Upper lobe of right lung (tissue), 1 donor: Measurements from ENCODE around the gene ACP5. TPM values are rescaled to one million over a fixed set of nuclear protein-coding genes. Genes with fewer than 3 reads are reported as not detected.

Experiments
- ATAC-seq: fragments of 200-7000 bp; cut with Tn5 transposase; one replicate; pipeline ENCODE4 v1.9.1; 2020; ENCODE audit warnings: mild to moderate bottlenecking, moderate library complexity
- DNase-seq: peaks from one replicate; pipeline ENCODE4 v3.0.0-alpha.2; 2020
- H3K27ac ChIP-seq: fragments of 200-600 bp; one replicate; pipeline ENCODE4 v1.8.0; 2022
- H3K27me3 ChIP-seq: fragments of 200-600 bp; one replicate; pipeline ENCODE4 v1.8.0; 2022; ENCODE audit warnings: mild to moderate bottlenecking
- H3K36me3 ChIP-seq: fragments of 200-600 bp; one replicate; pipeline ENCODE4 v1.8.0; 2022
- H3K4me1 ChIP-seq: fragments of 200-600 bp; one replicate; pipeline ENCODE4 v1.8.0; 2022
- H3K4me3 ChIP-seq: fragments of 200-600 bp; one replicate; pipeline ENCODE4 v1.8.0; 2022; ENCODE audit warnings: mild to moderate bottlenecking
- H3K9me3 ChIP-seq: fragments of 200-600 bp; one replicate; pipeline ENCODE4 v1.8.0; 2022
- CTCF ChIP-seq: fragments of 200-600 bp; IDR thresholded peaks from one replicate; pipeline ENCODE4 v1.8.0; 2022; ENCODE audit warnings: antibody characterized with exemption
- intact Hi-C: fragments of 100-400 bp; cut with DNase I; formaldehyde crosslinking; loops from one replicate; pipeline ENCODE4 v1.11.0; 2022
- total RNA-seq: library from RNA; stranded (reverse); fragmentation: NEBNext Ultra II Directional; extraction: Animal tissue kit (Norgen Biotek cat#: 25700); gene quantifications from one replicate; pipeline ENCODE4 v1.2.1, GENCODE V29; 2021
- donor health status: DM: no; HTN: yes; CAD: no; lungs with severe emphysema.

Gene ACP5
- total RNA-seq, 1 donor from 2014 or later, result 429 TPM

- Histone ChIP-seq H3K36me3 (no peaks in the 10 kb centered on the region), H3K9me3 (no peaks in the 10 kb centered on the region), H3K4me1 (peaks cover 5% of the 10 kb centered on the region), H3K4me3 (no peak overlapping the region), H3K27me3 (no peaks in the 10 kb centered on the region), H3K27ac (no peak overlapping the region)
- peak; percentile 97 for ATAC-seq
- DNase-seq, result peak; percentile 85
- intact Hi-C loops, result no loop called here
- peak; percentile 90 for TF ChIP-seq CTCF
Measured at GRCh38 chr19:11587302-11587974, 10.0 kb upstream of the ACP5 start.

GRCh38 chr19:11586331-11586730 is 8.9 kb upstream of the ACP5 start:
- no peak overlapping the region for H3K4me3 ChIP-seq
- intact Hi-C loops, result no loop called here

DNA sequence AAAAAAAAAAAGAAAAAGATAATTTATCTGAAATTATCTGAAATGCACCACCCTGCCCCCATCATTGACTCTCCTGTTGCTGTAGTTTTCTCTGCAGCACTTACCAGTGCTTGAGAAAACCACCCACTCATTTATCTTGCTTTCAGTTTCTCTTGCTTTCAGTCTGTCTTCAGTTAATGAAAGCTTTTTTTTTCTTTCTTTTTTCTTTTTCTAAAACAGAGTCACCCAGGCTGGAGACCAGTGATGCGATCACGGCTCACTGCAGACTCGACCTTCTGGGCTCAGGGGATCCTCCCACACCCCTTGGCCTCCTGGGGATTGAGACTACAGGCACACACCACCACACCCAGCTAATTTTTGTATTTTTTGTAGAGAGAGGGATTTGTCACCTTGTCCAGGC is 4.3 kb upstream of the ACP5 start:
- Histone ChIP-seq H3K27me3 (no peaks in the 10 kb centered on the region), H3K4me3 (peak overlapping the region; percentile 16), H3K4me1 (peaks cover 36% of the 10 kb centered on the region), H3K27ac (peak overlapping the region; percentile 85), H3K9me3 (no peaks in the 10 kb centered on the region), H3K36me3 (no peaks in the 10 kb centered on the region)
- DNase-seq, result no peak
- intact Hi-C loops, result no loop called here
- TF ChIP-seq CTCF, result no peak
- ATAC-seq, result peak; percentile 13

More at GRCh38 chr19:11586331-11586730, 8.9 kb upstream of the ACP5 start:
- no peaks in the 10 kb centered on the region for H3K36me3 ChIP-seq
- no peaks in the 10 kb centered on the region for H3K9me3 ChIP-seq
- DNase-seq (no peak), ATAC-seq (no peak)
- no peak overlapping the region for H3K27ac ChIP-seq
- peaks cover 15% of the 10 kb centered on the region for H3K4me1 ChIP-seq
- no peak for TF ChIP-seq CTCF
- no peaks in the 10 kb centered on the region for H3K27me3 ChIP-seq

GRCh38 chr19:11580116-11580515 is 2.7 kb upstream of the ACP5 start:
- ATAC-seq, result no peak
- Histone ChIP-seq H3K9me3 (no peaks in the 10 kb centered on the region), H3K27me3 (no peaks in the 10 kb centered on the region), H3K27ac (peak overlapping the region; percentile 85), H3K4me1 (peaks cover 36% of the 10 kb centered on the region), H3K4me3 (no peak overlapping the region), H3K36me3 (no peaks in the 10 kb centered on the region)
- TF ChIP-seq CTCF, result no peak
- DNase-seq, result no peak
- intact Hi-C loops, result no loop called here

DNA sequence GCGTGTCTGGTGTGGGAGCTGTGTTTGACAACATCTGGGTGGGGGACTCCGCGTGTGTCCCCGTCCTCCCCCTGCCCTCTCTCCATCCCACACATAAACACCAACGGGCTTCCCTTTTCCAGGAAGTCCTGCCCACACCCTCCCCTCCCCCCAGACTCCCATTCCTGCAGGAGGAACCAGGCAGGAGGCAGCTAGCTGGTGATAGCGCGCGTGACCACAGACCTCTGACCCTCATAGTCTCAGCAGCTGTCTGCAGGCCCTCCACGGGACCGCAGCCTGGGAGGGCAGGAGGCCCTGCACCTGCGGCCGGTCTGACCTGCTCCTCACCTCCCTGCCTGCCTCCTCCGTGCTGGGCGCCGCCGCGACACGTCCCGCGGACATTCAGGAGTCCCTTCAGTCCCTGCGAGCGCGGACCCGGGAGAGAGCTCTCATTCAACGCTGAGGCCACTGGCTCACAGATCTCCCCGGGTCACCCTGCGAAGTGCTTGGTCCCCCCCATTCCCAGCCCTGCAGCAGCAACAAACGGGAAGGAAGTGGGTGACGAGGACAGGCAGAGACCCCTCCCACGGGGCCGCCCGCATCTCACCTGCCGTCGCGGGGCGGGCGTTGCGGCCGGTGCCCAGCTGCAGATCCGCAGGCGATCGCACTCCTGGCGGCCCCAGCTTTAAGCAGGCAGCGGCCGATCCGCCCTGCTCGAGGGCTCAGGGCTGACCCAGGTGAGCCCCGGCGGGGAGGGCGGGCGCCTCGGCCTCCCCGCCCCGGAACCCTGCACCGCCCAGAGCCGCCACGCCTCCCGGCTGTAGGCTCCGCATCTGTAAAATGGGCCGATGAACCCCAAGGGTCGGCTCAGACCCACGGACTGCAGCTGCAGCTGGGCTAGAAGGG is 1.1 kb upstream of the ACP5 start:
- H3K4me1 ChIP-seq, result peaks cover 36% of the 10 kb centered on the region
- peak; percentile 92 for DNase-seq
- TF ChIP-seq CTCF, result no peak
- H3K27ac ChIP-seq, result peak overlapping the region; percentile 84
- peak overlapping the region; percentile 58 for H3K4me3 ChIP-seq
- H3K27me3 ChIP-seq, result no peaks in the 10 kb centered on the region
- intact Hi-C loops, result no loop called here
- no peaks in the 10 kb centered on the region for H3K36me3 ChIP-seq
- no peaks in the 10 kb centered on the region for H3K9me3 ChIP-seq
- ATAC-seq, result peak; percentile 78
